Measurements from ENCODE around the gene PPP1R3D.

PPP1R3D gene

GRCh38 chr20:59940129-59940955, at the start of gene PPP1R3D, which contains the start of gene FAM217B:
TSS of gene PPP1R3D (minus strand) at chr20:59940305. CDS start at chr20:59939931, 374 bp downstream.
TSS of gene FAM217B (plus strand) at chr20:59940389. CDS start at chr20:59943944, 3,555 bp downstream.
- H3K4me3 ChIP-seq (ENCODE audit: low read length): peak within 1 kb of the TSS; percentile 83
- peaks cover 7% of the 10 kb centered on the region; the same call in 1 of the 2 replicates for H3K9me3 ChIP-seq (ENCODE audit: insufficient read depth, low read depth, low read length)
- H3K9ac ChIP-seq (ENCODE audit: low read depth, low read length): peak within 1 kb of the TSS; percentile 96
- peaks cover 36% of the 10 kb centered on the region for H3K27me3 ChIP-seq (ENCODE audit: insufficient read depth, low read length)
- peak within 1 kb of the TSS; percentile 73 for H3K27ac ChIP-seq (ENCODE audit: low read length)
- H3K36me3 ChIP-seq (ENCODE audit: insufficient read depth, low read depth, low read length): peaks cover 34% of the 10 kb centered on the region
- peaks cover 10% of the 10 kb centered on the region; the same call in 1 of the 2 replicates for H3K4me1 ChIP-seq (ENCODE audit: insufficient read depth, low read length)

- no peak overlapping the region for H3K4me3 ChIP-seq (ENCODE audit: low read length)
- no peak overlapping the region for H3K27ac ChIP-seq (ENCODE audit: low read length)
- H3K36me3 ChIP-seq (ENCODE audit: insufficient read depth, low read depth, low read length): no peaks in the 10 kb centered on the region
- H3K9ac ChIP-seq (ENCODE audit: low read depth, low read length): no peak overlapping the region
- no peaks in the 10 kb centered on the region; the same call in 1 of the 2 replicates for H3K27me3 ChIP-seq (ENCODE audit: insufficient read depth, low read length)
- H3K4me1 ChIP-seq (ENCODE audit: insufficient read depth, low read length): peaks cover 7% of the 10 kb centered on the region
- H3K9me3 ChIP-seq (ENCODE audit: insufficient read depth, low read depth, low read length): no peaks in the 10 kb centered on the region
Observed at GRCh38 chr20:59988141-59988540, 48.0 kb upstream of the PPP1R3D start.

GRCh38 chr20:59987135-59987534, 47.0 kb upstream of the PPP1R3D start:
- no peaks in the 10 kb centered on the region; the same call in 1 of the 2 replicates for H3K27me3 ChIP-seq (ENCODE audit: insufficient read depth, low read length)
- H3K9me3 ChIP-seq (ENCODE audit: insufficient read depth, low read depth, low read length): no peaks in the 10 kb centered on the region
- H3K9ac ChIP-seq (ENCODE audit: low read depth, low read length): no peak overlapping the region
- no peak overlapping the region for H3K27ac ChIP-seq (ENCODE audit: low read length)
- H3K4me1 ChIP-seq (ENCODE audit: insufficient read depth, low read length): peaks cover 7% of the 10 kb centered on the region
- H3K36me3 ChIP-seq (ENCODE audit: insufficient read depth, low read depth, low read length): no peaks in the 10 kb centered on the region
- no peak overlapping the region for H3K4me3 ChIP-seq (ENCODE audit: low read length)

- H3K9ac ChIP-seq (ENCODE audit: low read depth, low read length): no peak overlapping the region
Observed at GRCh38 chr20:59985864-59986263, 45.8 kb upstream of the PPP1R3D start.

GRCh38 chr20:59985164-59985563, 45.1 kb upstream of the PPP1R3D start:
- Histone ChIP-seq H3K9ac (ENCODE audit: low read depth, low read length) (no peak overlapping the region), H3K9me3 (ENCODE audit: insufficient read depth, low read depth, low read length) (no peaks in the 10 kb centered on the region), H3K36me3 (ENCODE audit: insufficient read depth, low read depth, low read length) (no peaks in the 10 kb centered on the region), H3K4me3 (ENCODE audit: low read length) (no peak overlapping the region), H3K4me1 (ENCODE audit: insufficient read depth, low read length) (peaks cover 4% of the 10 kb centered on the region), H3K27me3 (ENCODE audit: insufficient read depth, low read length) (no peaks in the 10 kb centered on the region), H3K27ac (ENCODE audit: low read length) (no peak overlapping the region)

More at GRCh38 chr20:59985864-59986263, 45.8 kb upstream of the PPP1R3D start:
- H3K4me1 ChIP-seq (ENCODE audit: insufficient read depth, low read length): peaks cover 4% of the 10 kb centered on the region
- H3K9me3 ChIP-seq (ENCODE audit: insufficient read depth, low read depth, low read length): no peaks in the 10 kb centered on the region
- no peaks in the 10 kb centered on the region for H3K36me3 ChIP-seq (ENCODE audit: insufficient read depth, low read depth, low read length)
- H3K27ac ChIP-seq (ENCODE audit: low read length): no peak overlapping the region
- no peak overlapping the region for H3K4me3 ChIP-seq (ENCODE audit: low read length)
- no peaks in the 10 kb centered on the region for H3K27me3 ChIP-seq (ENCODE audit: insufficient read depth, low read length)

GRCh38 chr20:59984541-59984940, 44.4 kb upstream of the PPP1R3D start:
- Histone ChIP-seq H3K4me3 (ENCODE audit: low read length) (no peak overlapping the region), H3K36me3 (ENCODE audit: insufficient read depth, low read depth, low read length) (no peaks in the 10 kb centered on the region), H3K9ac (ENCODE audit: low read depth, low read length) (no peak overlapping the region), H3K27me3 (ENCODE audit: insufficient read depth, low read length) (no peaks in the 10 kb centered on the region), H3K4me1 (ENCODE audit: insufficient read depth, low read length) (peaks cover 4% of the 10 kb centered on the region), H3K9me3 (ENCODE audit: insufficient read depth, low read depth, low read length) (no peaks in the 10 kb centered on the region), H3K27ac (ENCODE audit: low read length) (no peak overlapping the region)

GRCh38 chr20:59983076-59983475, 43.0 kb upstream of the PPP1R3D start:
- no peaks in the 10 kb centered on the region for H3K36me3 ChIP-seq (ENCODE audit: insufficient read depth, low read depth, low read length)
- no peaks in the 10 kb centered on the region for H3K27me3 ChIP-seq (ENCODE audit: insufficient read depth, low read length)
- peaks cover 4% of the 10 kb centered on the region; the same call in 1 of the 2 replicates for H3K4me1 ChIP-seq (ENCODE audit: insufficient read depth, low read length)
- H3K9me3 ChIP-seq (ENCODE audit: insufficient read depth, low read depth, low read length): no peaks in the 10 kb centered on the region
- H3K27ac ChIP-seq (ENCODE audit: low read length): no peak overlapping the region
- no peak overlapping the region for H3K4me3 ChIP-seq (ENCODE audit: low read length)
- H3K9ac ChIP-seq (ENCODE audit: low read depth, low read length): no peak overlapping the region

- no peak overlapping the region for H3K4me3 ChIP-seq (ENCODE audit: low read length)
- H3K27me3 ChIP-seq (ENCODE audit: insufficient read depth, low read length): no peaks in the 10 kb centered on the region
- no peaks in the 10 kb centered on the region for H3K4me1 ChIP-seq (ENCODE audit: insufficient read depth, low read length)
- H3K27ac ChIP-seq (ENCODE audit: low read length): no peak overlapping the region
- H3K36me3 ChIP-seq (ENCODE audit: insufficient read depth, low read depth, low read length): no peaks in the 10 kb centered on the region
- no peaks in the 10 kb centered on the region for H3K9me3 ChIP-seq (ENCODE audit: insufficient read depth, low read depth, low read length)
- H3K9ac ChIP-seq (ENCODE audit: low read depth, low read length): no peak overlapping the region
Observed at GRCh38 chr20:59977086-59977485, 37.0 kb upstream of the PPP1R3D start.

GRCh38 chr20:59976156-59976782, 36.2 kb upstream of the PPP1R3D start:
- H3K27ac ChIP-seq (ENCODE audit: low read length): no peak overlapping the region
- H3K9me3 ChIP-seq (ENCODE audit: insufficient read depth, low read depth, low read length): no peaks in the 10 kb centered on the region
- no peaks in the 10 kb centered on the region for H3K4me1 ChIP-seq (ENCODE audit: insufficient read depth, low read length)
- no peaks in the 10 kb centered on the region for H3K27me3 ChIP-seq (ENCODE audit: insufficient read depth, low read length)
- no peak overlapping the region for H3K9ac ChIP-seq (ENCODE audit: low read depth, low read length)
- H3K36me3 ChIP-seq (ENCODE audit: insufficient read depth, low read depth, low read length): no peaks in the 10 kb centered on the region
- no peak overlapping the region for H3K4me3 ChIP-seq (ENCODE audit: low read length)

- no peaks in the 10 kb centered on the region for H3K9me3 ChIP-seq (ENCODE audit: insufficient read depth, low read depth, low read length)
- H3K4me3 ChIP-seq (ENCODE audit: low read length): no peak overlapping the region
- no peak overlapping the region for H3K27ac ChIP-seq (ENCODE audit: low read length)
- H3K4me1 ChIP-seq (ENCODE audit: insufficient read depth, low read length): no peaks in the 10 kb centered on the region
- H3K27me3 ChIP-seq (ENCODE audit: insufficient read depth, low read length): no peaks in the 10 kb centered on the region
- no peaks in the 10 kb centered on the region for H3K36me3 ChIP-seq (ENCODE audit: insufficient read depth, low read depth, low read length)
- no peak overlapping the region for H3K9ac ChIP-seq (ENCODE audit: low read depth, low read length)
Observed at GRCh38 chr20:59972037-59972801, 32.1 kb upstream of the PPP1R3D start.

- no peaks in the 10 kb centered on the region for H3K9me3 ChIP-seq (ENCODE audit: insufficient read depth, low read depth, low read length)
- no peak overlapping the region for H3K4me3 ChIP-seq (ENCODE audit: low read length)
- H3K27me3 ChIP-seq (ENCODE audit: insufficient read depth, low read length): no peaks in the 10 kb centered on the region
- no peaks in the 10 kb centered on the region for H3K4me1 ChIP-seq (ENCODE audit: insufficient read depth, low read length)
- H3K36me3 ChIP-seq (ENCODE audit: insufficient read depth, low read depth, low read length): no peaks in the 10 kb centered on the region
- H3K9ac ChIP-seq (ENCODE audit: low read depth, low read length): no peak overlapping the region
- no peak overlapping the region for H3K27ac ChIP-seq (ENCODE audit: low read length)
Observed at GRCh38 chr20:59971428-59971827, 31.3 kb upstream of the PPP1R3D start.

Measured in iPS-20b (cell line).